Ishikawa (cell line): ENCODE data around the gene KRTAP10-8.

Source experiments
- CREB1 ChIP-seq: IDR thresholded peaks from 2 replicates; pipeline ENCODE4 v1.6.1; 2012; ENCODE audit warnings: low read depth
- EGR1 ChIP-seq: IDR thresholded peaks from 2 replicates; pipeline ENCODE4 v1.6.1; 2012
- TAF1 ChIP-seq: IDR thresholded peaks from 2 replicates; pipeline ENCODE4 v1.6.1; 2012; ENCODE audit warnings: low read depth, mild to moderate bottlenecking
- TCF12 ChIP-seq: IDR thresholded peaks from 2 replicates; pipeline ENCODE4 v1.6.1; 2012; ENCODE audit warnings: low read depth
- TF ChIP-seq, protein P1 (sequence below): IDR thresholded peaks from 2 replicates; pipeline ENCODE4 v1.6.1; 2012
- TF ChIP-seq, protein P2 (sequence below): IDR thresholded peaks from 2 replicates; pipeline ENCODE4 v1.6.1; 2012; ENCODE audit warnings: low read depth, mild to moderate bottlenecking

DNA sequence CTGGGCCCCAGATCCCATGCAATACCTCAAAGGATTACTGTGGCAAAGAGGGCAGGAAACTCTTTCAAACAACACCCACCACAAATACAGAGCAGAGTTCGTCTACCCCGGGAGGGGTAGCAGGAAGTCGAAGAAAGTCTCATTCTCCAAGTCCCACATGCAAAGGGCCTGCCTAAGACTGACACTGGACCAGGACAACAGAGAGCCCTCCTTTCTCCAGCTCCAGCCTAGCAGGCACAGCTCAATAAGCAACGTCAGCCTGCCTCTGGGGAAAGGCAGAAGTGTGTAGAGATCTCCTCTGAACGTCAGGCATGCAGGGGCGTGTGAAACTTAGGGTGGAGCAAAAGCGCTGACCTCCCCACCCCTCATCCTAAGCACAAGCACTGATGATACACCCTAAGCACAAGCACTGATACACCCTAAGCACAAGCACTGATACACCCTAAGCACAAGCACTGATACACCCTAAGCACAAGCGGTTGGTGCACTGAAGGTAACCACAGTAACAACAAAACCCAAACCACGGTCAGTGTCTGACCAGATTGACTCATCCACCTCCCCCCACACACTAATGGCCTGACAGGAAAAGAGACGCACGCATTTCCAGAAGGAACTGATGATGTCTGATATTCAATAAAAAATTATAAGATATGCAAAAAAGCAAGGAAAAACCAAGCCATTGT lies 47.2 kb downstream of the KRTAP10-8 start:
- TF ChIP-seq, protein P1, sequence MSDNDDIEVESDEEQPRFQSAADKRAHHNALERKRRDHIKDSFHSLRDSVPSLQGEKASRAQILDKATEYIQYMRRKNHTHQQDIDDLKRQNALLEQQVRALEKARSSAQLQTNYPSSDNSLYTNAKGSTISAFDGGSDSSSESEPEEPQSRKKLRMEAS, result no peak
- TF ChIP-seq EGR1, result no peak
- no peak for TF ChIP-seq CREB1
- TF ChIP-seq TCF12, result no peak
- TF ChIP-seq, protein P2, sequence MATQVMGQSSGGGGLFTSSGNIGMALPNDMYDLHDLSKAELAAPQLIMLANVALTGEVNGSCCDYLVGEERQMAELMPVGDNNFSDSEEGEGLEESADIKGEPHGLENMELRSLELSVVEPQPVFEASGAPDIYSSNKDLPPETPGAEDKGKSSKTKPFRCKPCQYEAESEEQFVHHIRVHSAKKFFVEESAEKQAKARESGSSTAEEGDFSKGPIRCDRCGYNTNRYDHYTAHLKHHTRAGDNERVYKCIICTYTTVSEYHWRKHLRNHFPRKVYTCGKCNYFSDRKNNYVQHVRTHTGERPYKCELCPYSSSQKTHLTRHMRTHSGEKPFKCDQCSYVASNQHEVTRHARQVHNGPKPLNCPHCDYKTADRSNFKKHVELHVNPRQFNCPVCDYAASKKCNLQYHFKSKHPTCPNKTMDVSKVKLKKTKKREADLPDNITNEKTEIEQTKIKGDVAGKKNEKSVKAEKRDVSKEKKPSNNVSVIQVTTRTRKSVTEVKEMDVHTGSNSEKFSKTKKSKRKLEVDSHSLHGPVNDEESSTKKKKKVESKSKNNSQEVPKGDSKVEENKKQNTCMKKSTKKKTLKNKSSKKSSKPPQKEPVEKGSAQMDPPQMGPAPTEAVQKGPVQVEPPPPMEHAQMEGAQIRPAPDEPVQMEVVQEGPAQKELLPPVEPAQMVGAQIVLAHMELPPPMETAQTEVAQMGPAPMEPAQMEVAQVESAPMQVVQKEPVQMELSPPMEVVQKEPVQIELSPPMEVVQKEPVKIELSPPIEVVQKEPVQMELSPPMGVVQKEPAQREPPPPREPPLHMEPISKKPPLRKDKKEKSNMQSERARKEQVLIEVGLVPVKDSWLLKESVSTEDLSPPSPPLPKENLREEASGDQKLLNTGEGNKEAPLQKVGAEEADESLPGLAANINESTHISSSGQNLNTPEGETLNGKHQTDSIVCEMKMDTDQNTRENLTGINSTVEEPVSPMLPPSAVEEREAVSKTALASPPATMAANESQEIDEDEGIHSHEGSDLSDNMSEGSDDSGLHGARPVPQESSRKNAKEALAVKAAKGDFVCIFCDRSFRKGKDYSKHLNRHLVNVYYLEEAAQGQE, result no peak
- TF ChIP-seq TAF1, result no peak
